WERI-Rb-1 (cell line): ENCODE measurements around the gene SNAP25.

Source experiments
- DNase-seq: peaks from one replicate; pipeline ENCODE4 v3.0.0-alpha.2; 2020
- H3K27ac ChIP-seq: fragments of 250-450 bp; sonication (Bioruptor Pico); 2 replicates; pipeline ENCODE4 v1.5.1; 2020; ENCODE audit warnings: mild to moderate bottlenecking, moderate library complexity
- H3K27me3 ChIP-seq: fragments of 250-450 bp; sonication (Bioruptor Pico); 2 replicates; pipeline ENCODE4 v1.5.1; 2021; ENCODE audit warnings: mild to moderate bottlenecking, low read depth, moderate library complexity; ENCODE audit not compliant: insufficient read depth, severe bottlenecking
- H3K36me3 ChIP-seq: fragments of 250-450 bp; sonication (Bioruptor Pico); 2 replicates; pipeline ENCODE4 v1.5.1; 2020; ENCODE audit warnings: mild to moderate bottlenecking, moderate library complexity
- H3K4me3 ChIP-seq: 2 replicates; pipeline ENCODE4 v1.5.1; 2011; ENCODE audit warnings: low read depth, mild to moderate bottlenecking, control low read depth, low read length
- H3K9me3 ChIP-seq: fragments of 250-450 bp; sonication (Bioruptor Pico); 2 replicates; pipeline ENCODE4 v1.5.1; 2021; ENCODE audit warnings: mild to moderate bottlenecking, moderate library complexity; ENCODE audit not compliant: severe bottlenecking
- TF ChIP-seq, protein P1 (sequence below): IDR thresholded peaks from 2 replicates; pipeline ENCODE4 v1.5.1; 2011; ENCODE audit warnings: low read depth, mild to moderate bottlenecking, control low read depth, inconsistent platforms, low read length

SNAP25 gene

DNA sequence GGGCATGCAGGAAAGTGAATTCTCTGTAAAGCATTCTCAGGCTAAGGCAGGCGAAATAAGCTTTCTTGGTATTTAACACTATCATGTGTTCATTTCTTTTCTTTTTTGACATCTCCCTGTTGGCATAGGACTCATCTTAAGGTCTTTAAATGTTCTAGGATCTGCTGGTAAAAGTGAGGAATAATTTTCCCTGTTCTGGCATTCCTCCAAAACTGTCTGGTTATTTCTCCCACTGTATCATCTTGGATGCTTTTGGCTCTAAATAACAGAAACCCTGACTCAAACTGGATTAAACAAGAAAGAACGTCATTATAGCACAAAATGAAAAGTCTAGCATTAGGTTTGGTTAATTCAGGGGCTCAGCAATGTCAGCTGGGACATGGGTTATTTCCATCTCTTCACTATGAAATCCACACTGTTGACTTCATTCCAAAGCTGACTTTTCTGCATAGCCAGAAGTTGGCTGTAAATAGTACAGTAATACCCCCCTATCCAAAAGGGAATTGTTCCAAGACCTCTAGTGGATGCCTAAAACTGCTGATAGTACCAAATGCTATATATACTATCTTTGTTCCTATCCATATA lies 37.9 kb upstream of the SNAP25 start:
- no peak overlapping the region for H3K4me3 ChIP-seq
- no peak for DNase-seq
- TF ChIP-seq, protein P1, sequence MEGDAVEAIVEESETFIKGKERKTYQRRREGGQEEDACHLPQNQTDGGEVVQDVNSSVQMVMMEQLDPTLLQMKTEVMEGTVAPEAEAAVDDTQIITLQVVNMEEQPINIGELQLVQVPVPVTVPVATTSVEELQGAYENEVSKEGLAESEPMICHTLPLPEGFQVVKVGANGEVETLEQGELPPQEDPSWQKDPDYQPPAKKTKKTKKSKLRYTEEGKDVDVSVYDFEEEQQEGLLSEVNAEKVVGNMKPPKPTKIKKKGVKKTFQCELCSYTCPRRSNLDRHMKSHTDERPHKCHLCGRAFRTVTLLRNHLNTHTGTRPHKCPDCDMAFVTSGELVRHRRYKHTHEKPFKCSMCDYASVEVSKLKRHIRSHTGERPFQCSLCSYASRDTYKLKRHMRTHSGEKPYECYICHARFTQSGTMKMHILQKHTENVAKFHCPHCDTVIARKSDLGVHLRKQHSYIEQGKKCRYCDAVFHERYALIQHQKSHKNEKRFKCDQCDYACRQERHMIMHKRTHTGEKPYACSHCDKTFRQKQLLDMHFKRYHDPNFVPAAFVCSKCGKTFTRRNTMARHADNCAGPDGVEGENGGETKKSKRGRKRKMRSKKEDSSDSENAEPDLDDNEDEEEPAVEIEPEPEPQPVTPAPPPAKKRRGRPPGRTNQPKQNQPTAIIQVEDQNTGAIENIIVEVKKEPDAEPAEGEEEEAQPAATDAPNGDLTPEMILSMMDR: no peak
- H3K9me3 ChIP-seq: no peaks in the 10 kb centered on the region
- no peaks in the 10 kb centered on the region for H3K36me3 ChIP-seq
- no peak overlapping the region for H3K27ac ChIP-seq
- H3K27me3 ChIP-seq: no peaks in the 10 kb centered on the region

DNA sequence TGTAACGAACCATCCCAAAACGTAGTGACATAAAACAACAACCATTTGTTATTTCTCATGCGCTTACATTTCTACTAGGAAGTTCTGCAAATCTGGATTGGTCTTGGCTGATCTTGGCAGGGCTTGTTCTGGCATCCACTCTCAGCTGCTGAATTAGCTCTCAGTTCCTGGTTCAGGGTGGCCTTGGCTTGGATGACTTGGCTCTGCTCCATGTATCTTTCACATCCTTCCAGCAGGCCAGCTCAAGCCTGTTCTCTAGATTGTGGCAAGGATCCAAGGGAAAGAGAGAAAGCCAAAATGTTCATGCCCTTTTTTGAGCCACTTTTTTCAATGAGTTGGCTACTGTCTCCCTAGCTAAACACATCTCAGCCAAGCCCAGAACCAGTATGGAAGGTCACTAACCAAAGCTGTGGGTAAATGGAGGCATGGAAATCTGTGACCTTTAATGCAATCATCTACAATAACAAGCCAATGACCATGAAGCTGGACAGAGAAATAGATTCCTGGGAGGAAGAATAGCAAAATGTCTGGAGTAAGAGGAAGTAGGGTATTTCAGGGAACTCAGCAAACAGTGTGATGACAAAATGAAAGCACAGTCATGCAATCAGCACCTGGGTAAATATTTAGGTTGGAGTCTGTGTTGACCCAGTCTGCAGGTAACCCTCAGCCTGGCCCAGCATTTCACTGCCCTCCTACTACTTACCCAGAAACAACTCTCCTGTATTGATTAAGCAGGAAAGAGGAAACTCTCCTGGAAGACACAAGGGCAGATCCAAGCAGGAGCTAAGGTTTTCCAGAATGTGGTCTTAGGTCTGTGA lies 32.7 kb upstream of the SNAP25 start:
- H3K4me3 ChIP-seq: no peak overlapping the region
- DNase-seq: no peak
- no peaks in the 10 kb centered on the region for H3K27me3 ChIP-seq
- H3K9me3 ChIP-seq: no peaks in the 10 kb centered on the region
- TF ChIP-seq, protein P1: no peak
- H3K36me3 ChIP-seq: no peaks in the 10 kb centered on the region
- no peak overlapping the region for H3K27ac ChIP-seq

DNA sequence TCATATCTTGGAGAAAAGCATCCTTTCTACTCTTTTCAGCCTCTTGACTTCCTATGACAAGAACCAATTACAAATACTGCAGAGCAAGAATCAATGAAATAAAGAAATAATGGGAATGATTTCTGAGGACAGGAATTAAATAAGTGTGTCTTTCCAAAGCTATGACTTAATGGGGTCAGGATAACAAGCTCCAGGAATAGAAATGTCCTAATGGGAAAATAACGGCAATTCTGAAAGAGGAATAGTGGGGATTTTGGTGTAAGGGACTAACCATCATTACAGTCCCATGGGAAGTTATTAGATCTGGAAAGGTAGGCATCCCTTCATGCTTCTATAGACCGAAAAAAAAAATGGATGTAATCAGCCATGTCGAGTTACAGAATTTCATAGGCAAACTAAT lies 28.2 kb upstream of the SNAP25 start:
- Histone ChIP-seq H3K27ac (no peak overlapping the region), H3K27me3 (no peaks in the 10 kb centered on the region), H3K9me3 (no peaks in the 10 kb centered on the region), H3K36me3 (no peaks in the 10 kb centered on the region), H3K4me3 (no peak overlapping the region)
- TF ChIP-seq, protein P1: no peak
- DNase-seq: no peak

DNA sequence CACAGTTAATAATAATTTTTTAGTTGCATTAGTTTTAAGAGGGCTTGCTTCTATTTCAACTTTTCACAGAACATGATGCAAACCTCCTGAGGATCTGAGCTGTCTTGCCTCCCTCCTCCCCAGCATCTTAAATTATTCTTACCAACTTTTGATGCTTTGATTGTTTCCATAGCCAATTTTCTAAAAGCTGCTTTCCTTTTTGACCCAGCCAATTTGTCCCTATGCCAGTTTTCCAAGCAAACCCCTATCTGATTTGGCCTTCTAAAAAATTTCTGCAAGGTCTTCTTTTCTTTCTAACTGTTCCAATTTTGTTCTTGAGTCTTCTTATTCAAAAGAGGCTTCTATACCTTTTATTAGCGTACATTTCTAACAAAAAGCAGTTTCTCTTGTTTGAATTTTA lies 26.5 kb upstream of the SNAP25 start:
- TF ChIP-seq, protein P1: no peak
- H3K27ac ChIP-seq: no peak overlapping the region
- H3K9me3 ChIP-seq: no peaks in the 10 kb centered on the region
- no peak overlapping the region for H3K4me3 ChIP-seq
- H3K36me3 ChIP-seq: no peaks in the 10 kb centered on the region
- no peaks in the 10 kb centered on the region for H3K27me3 ChIP-seq
- DNase-seq: no peak

DNA sequence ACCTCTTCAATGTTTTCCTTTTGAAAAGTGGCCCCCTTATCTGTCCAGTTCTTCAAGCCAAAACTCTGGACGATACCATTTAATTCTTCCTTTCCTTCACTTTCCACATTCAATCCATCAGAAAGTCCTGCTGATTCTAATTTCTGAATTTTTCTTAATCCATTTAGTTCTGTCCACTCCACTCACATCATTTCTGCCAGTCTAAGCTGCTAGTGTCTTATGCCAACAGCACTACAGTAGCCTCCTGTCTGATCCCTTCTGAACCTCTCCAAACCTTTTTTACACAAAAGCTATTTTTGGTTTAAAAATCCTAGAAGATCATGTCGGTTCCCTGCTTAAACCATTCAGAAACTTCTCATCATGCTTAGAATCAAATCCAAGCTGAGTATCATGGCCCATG lies 24.5 kb upstream of the SNAP25 start:
- DNase-seq: no peak
- Histone ChIP-seq H3K36me3 (no peaks in the 10 kb centered on the region), H3K9me3 (no peaks in the 10 kb centered on the region), H3K27ac (no peak overlapping the region), H3K27me3 (no peaks in the 10 kb centered on the region), H3K4me3 (no peak overlapping the region)
- TF ChIP-seq, protein P1: no peak
